DOHH2 (cell line): ENCODE measurements around the gene AOC1.
A peak's percentile ranks its signal among the peaks of the same experiment; 100 is the strongest.

Source experiments
- H3F3A ChIP-seq: fragments of 200-600 bp; sonication (generic), shearing (Covaris generic); 2 replicates; pipeline ENCODE4 v1.6.0; 2016; ENCODE audit warnings: antibody characterized with exemption, mild to moderate bottlenecking; ENCODE audit not compliant: control insufficient read depth, insufficient read depth
- H3K27ac ChIP-seq: fragments of 200-600 bp; sonication (generic); 2 replicates; pipeline ENCODE4 v1.5.1; 2014; ENCODE audit warnings: low read depth, mild to moderate bottlenecking, low read length, moderate library complexity
- H3K27me3 ChIP-seq: fragments of 200-600 bp; sonication (generic); 2 replicates; pipeline ENCODE4 v1.6.1; 2014; ENCODE audit warnings: mild to moderate bottlenecking, low read length, mixed read lengths; ENCODE audit not compliant: control insufficient read depth
- H3K36me3 ChIP-seq: fragments of 200-600 bp; sonication (generic); 2 replicates; pipeline ENCODE4 v1.6.1; 2014; ENCODE audit warnings: mild to moderate bottlenecking, low read length, moderate library complexity, mixed read lengths; ENCODE audit not compliant: control insufficient read depth
- H3K4me1 ChIP-seq: fragments of 200-600 bp; sonication (generic); 2 replicates; pipeline ENCODE4 v1.6.1; 2014; ENCODE audit warnings: mild to moderate bottlenecking, low read length, mixed read lengths; ENCODE audit not compliant: control insufficient read depth
- H3K4me2 ChIP-seq: fragments of 200-600 bp; sonication (generic); 2 replicates; pipeline ENCODE4 v1.6.0; 2014; ENCODE audit warnings: mild to moderate bottlenecking, low read length, moderate library complexity
- H3K4me3 ChIP-seq: fragments of 200-600 bp; sonication (generic); 2 replicates; pipeline ENCODE4 v1.5.1; 2014; ENCODE audit warnings: mild to moderate bottlenecking, low read length, mixed read lengths
- H3K79me2 ChIP-seq: fragments of 200-600 bp; sonication (generic); 2 replicates; pipeline ENCODE4 v1.6.1; 2014; ENCODE audit warnings: mild to moderate bottlenecking, low read length, mixed read lengths; ENCODE audit not compliant: control insufficient read depth
- H3K9me2 ChIP-seq: fragments of 200-600 bp; sonication (generic); replicated peaks from 2 replicates; pipeline ENCODE4 v1.6.1; 2014; ENCODE audit warnings: mild to moderate bottlenecking, low read length, mixed read lengths; ENCODE audit not compliant: control insufficient read depth
- H3K9me3 ChIP-seq: fragments of 200-600 bp; sonication (generic); 2 replicates; pipeline ENCODE4 v1.6.1; 2014; ENCODE audit warnings: antibody characterized with exemption, low read length, mixed read lengths; ENCODE audit not compliant: control insufficient read depth, insufficient read depth
- H4K20me1 ChIP-seq: fragments of 200-600 bp; sonication (generic); 2 replicates; pipeline ENCODE4 v1.6.0; 2014; ENCODE audit warnings: low read depth, mild to moderate bottlenecking, antibody characterized with exemption, low read length, moderate library complexity; ENCODE audit not compliant: control insufficient read depth, insufficient read depth
- EZH2phosphoT487 ChIP-seq: fragments of 200-600 bp; sonication (generic); IDR thresholded peaks from 2 replicates; pipeline ENCODE4 v1.6.1; 2017; ENCODE audit warnings: borderline replicate concordance, mild to moderate bottlenecking, antibody characterized with exemption, low read length, moderate library complexity, mixed read lengths
- TF ChIP-seq, protein P1 (sequence below): fragments of 200-600 bp; sonication (generic); IDR thresholded peaks from one replicate; pipeline ENCODE4 v1.5.1; 2014; ENCODE audit warnings: antibody characterized with exemption, mild to moderate bottlenecking, low read depth, low read length; ENCODE audit not compliant: poor library complexity, severe bottlenecking

AOC1 gene

DNA sequence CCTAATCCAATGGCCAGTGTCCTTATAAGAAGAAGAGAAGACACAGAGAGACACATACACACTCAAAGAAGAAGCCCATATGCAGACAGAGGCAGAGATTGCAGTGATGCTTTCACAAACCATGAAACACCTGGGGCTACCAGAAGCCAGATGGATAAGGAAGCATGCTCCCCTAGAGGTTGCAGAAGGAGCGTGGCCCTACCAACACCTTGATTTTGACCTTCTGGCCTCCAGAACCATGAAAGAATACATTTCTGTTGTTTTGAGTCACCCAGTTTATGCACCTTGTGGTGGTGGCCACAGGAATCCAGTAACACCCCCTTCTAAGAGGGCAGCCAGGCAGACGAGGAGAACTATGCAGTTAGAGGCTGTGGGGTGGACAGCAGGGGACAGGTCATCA lies 43.5 kb downstream of the AOC1 start:
- Histone ChIP-seq H3K9me2 (no peaks in the 10 kb centered on the region), H3K4me2 (peak overlapping the region; percentile 88), H3K4me3 (peak overlapping the region; percentile 71; the same call in 1 of the 2 replicates), H4K20me1 (no peaks in the 10 kb centered on the region), H3K27ac (no peak overlapping the region), H3K4me1 (peaks cover 71% of the 10 kb centered on the region), H3F3A (peaks cover 15% of the 10 kb centered on the region), H3K9me3 (peaks cover 12% of the 10 kb centered on the region), H3K36me3 (no peaks in the 10 kb centered on the region), H3K27me3 (no peaks in the 10 kb centered on the region), H3K79me2 (no peaks in the 10 kb centered on the region)
- TF ChIP-seq, protein P1, sequence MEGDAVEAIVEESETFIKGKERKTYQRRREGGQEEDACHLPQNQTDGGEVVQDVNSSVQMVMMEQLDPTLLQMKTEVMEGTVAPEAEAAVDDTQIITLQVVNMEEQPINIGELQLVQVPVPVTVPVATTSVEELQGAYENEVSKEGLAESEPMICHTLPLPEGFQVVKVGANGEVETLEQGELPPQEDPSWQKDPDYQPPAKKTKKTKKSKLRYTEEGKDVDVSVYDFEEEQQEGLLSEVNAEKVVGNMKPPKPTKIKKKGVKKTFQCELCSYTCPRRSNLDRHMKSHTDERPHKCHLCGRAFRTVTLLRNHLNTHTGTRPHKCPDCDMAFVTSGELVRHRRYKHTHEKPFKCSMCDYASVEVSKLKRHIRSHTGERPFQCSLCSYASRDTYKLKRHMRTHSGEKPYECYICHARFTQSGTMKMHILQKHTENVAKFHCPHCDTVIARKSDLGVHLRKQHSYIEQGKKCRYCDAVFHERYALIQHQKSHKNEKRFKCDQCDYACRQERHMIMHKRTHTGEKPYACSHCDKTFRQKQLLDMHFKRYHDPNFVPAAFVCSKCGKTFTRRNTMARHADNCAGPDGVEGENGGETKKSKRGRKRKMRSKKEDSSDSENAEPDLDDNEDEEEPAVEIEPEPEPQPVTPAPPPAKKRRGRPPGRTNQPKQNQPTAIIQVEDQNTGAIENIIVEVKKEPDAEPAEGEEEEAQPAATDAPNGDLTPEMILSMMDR = no peak
- TF ChIP-seq EZH2phosphoT487 = no peak

- Histone ChIP-seq H3K4me1 (peaks cover 71% of the 10 kb centered on the region), H3K9me3 (peaks cover 12% of the 10 kb centered on the region), H3K4me3 (peak overlapping the region; percentile 71), H4K20me1 (no peaks in the 10 kb centered on the region), H3K27ac (peak overlapping the region; percentile 88), H3F3A (peaks cover 8% of the 10 kb centered on the region), H3K4me2 (peak overlapping the region; percentile 88), H3K79me2 (no peaks in the 10 kb centered on the region), H3K27me3 (no peaks in the 10 kb centered on the region), H3K36me3 (no peaks in the 10 kb centered on the region), H3K9me2 (no peaks in the 10 kb centered on the region)
- TF ChIP-seq, protein P1 = no peak
Observed at GRCh38 chr7:150896562-150897209, 44.4 kb downstream of the AOC1 start.

GRCh38 chr7:150897502-150898474 lies 45.5 kb downstream of the AOC1 start:
- Histone ChIP-seq H3K4me2 (peak overlapping the region; percentile 88), H3K4me3 (peak overlapping the region; percentile 71), H4K20me1 (no peaks in the 10 kb centered on the region), H3K79me2 (no peaks in the 10 kb centered on the region), H3K4me1 (peaks cover 71% of the 10 kb centered on the region), H3K9me3 (peaks cover 12% of the 10 kb centered on the region), H3F3A (peaks cover 8% of the 10 kb centered on the region), H3K36me3 (no peaks in the 10 kb centered on the region), H3K27me3 (no peaks in the 10 kb centered on the region), H3K9me2 (no peaks in the 10 kb centered on the region), H3K27ac (peak overlapping the region; percentile 88)
- no peak for TF ChIP-seq EZH2phosphoT487
- TF ChIP-seq, protein P1 = no peak
